ENCODE results near the gene TRUB2. TPM values are rescaled to one million over a fixed set of nuclear protein-coding genes. Genes with fewer than 3 reads are reported as not detected.

Gene TRUB2
- total and polyA plus RNA-seq, 12 donors = 15.0 to 68.2 (median 33.7) TPM

DNA sequence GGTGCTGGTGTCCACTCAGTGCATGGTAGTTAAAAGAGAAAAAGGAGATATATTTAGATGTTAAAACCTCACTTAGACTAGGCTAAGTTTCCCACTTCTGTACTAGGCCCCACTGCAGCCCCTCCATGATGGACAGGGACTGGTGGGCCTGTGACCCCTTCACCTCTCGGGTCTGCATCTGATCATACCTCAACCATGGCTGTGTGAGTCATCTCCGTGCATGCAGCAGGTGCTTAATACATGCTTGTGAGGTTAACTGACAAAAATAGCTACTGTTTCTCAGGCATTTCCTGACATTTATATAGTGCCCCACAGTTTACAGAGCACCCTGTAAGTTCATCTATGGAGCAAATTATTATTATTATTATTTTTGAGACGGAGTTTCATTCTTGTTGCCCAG, 40.5 kb upstream of the TRUB2 start:
- Histone ChIP-seq H3K27ac (no peak overlapping the region), H3K9me3 (replicated peaks in 1 of 3) (no peaks in the 10 kb centered on the region), H3K36me3 (replicated peaks in 1 of 2) (no peaks in the 10 kb centered on the region), H3K4me1 (replicated peaks in 1 of 2) (peaks cover 4 to 22% of the 10 kb centered on the region in 2 donors), H3K4me3 (no peak overlapping the region), H3K27me3 (no peaks in the 10 kb centered on the region)
- intact Hi-C loops (cut with DNase I) = loop anchor here (5.0 kb wide), 2 partner anchors 45 to 50 kb away; no protein-coding TSS in a partner anchor
- 64 to 77% (median 70%) methylated on average over 3 of the region's 3 CpGs for WGBS, 4 donors
- DNase-seq = no peak
- TF ChIP-seq, protein P1, sequence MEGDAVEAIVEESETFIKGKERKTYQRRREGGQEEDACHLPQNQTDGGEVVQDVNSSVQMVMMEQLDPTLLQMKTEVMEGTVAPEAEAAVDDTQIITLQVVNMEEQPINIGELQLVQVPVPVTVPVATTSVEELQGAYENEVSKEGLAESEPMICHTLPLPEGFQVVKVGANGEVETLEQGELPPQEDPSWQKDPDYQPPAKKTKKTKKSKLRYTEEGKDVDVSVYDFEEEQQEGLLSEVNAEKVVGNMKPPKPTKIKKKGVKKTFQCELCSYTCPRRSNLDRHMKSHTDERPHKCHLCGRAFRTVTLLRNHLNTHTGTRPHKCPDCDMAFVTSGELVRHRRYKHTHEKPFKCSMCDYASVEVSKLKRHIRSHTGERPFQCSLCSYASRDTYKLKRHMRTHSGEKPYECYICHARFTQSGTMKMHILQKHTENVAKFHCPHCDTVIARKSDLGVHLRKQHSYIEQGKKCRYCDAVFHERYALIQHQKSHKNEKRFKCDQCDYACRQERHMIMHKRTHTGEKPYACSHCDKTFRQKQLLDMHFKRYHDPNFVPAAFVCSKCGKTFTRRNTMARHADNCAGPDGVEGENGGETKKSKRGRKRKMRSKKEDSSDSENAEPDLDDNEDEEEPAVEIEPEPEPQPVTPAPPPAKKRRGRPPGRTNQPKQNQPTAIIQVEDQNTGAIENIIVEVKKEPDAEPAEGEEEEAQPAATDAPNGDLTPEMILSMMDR (IDR thresholded peaks at IDR 0.05) = no peak
- no peak for TF ChIP-seq POLR2A (IDR thresholded peaks at IDR 0.05)

DNA sequence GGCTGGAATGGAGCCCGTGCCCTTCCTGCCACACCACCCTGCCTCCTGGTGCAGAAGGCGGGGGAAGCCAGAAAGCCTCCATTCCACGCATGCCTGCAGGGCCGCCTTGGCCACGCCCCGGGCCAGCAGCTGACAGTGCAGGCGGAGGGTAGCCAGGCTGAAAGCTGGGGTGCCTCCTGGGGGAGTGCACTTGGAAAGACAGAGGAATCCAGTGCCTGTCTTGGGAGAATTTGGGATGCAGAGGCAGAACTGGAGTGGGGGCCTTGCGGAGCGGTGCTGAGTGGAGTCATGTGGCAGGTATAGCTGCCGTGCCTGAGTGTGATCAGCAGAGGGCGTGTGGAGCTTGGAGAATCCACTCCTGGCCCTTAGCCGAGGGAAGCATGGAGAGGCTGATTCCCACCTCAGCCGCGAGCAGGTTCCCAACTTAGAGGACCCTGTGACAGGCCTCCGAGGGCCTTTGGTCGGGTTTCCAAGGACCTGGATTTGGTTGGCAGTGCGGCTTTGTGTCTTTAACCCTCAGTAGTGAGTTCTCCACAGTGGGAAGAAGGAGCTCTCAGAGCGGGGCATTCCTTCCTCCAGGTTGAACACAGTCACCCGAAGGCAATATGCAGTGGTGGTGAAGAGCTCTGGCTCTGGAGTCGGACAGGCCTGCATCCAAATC, 39.9 kb upstream of the TRUB2 start:
- TF ChIP-seq, protein P1 (IDR thresholded peaks at IDR 0.05) = peak; percentile 70 to 95 (median 92)
- TF ChIP-seq POLR2A (IDR thresholded peaks at IDR 0.05) = no peak
- Histone ChIP-seq H3K36me3 (replicated peaks in 1 of 2) (no peaks in the 10 kb centered on the region), H3K27ac (peak overlapping the region in 2 of 5 donors; percentile 55 to 77), H3K4me1 (replicated peaks in 1 of 2) (peaks cover 4 to 22% of the 10 kb centered on the region in 2 donors), H3K4me3 (peak overlapping the region in 2 of 4 donors; percentile 38 to 55), H3K9me3 (replicated peaks in 1 of 3) (no peaks in the 10 kb centered on the region), H3K27me3 (no peaks in the 10 kb centered on the region)
- intact Hi-C loops (cut with DNase I) = loop anchor here (5.0 kb wide), 2 partner anchors 45 to 50 kb away; no protein-coding TSS in a partner anchor
- peak; percentile 83 to 94 (median 91) for DNase-seq
- WGBS, 4 donors = 8 to 16% (median 8%) methylated on average over 12 to 20 of the region's 20 CpGs

DNA sequence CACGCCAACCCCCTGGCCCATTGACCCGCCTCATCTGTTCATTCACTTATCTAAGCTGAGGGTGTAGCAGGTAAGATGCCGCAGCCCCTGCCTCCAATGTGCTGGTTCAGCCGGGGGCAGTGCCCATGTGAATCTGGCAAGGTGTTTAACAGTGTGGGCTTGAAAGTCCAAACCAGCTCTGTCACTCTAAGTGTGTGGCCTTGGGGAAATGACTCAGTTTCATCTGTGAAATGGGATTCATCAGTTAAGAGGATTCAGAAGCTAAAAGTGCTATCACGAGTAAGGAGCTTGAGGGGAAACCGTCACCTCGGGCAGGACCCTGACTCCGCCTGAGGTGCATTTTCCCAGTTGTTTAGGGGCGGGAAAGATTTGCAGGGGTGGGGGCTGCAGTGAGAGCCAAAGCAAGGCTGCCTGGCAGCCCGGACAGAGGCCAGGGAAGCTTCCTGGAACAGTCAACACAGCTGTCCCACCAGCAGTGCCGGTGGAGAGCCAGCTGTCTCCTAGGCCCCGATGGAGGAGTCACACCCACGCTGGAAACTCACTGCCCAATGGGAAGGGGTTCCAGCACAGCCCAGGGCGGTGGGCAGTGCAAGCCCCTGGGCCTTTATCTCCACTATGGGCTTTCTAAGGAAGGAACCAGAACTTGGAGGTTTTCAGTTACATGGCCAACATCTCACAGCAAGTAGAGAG, 39.2 kb upstream of the TRUB2 start:
- DNase-seq = no peak
- no peaks in the 10 kb centered on the region for H3K9me3 ChIP-seq (replicated peaks in 1 of 3)
- H3K36me3 ChIP-seq (replicated peaks in 1 of 2) = no peaks in the 10 kb centered on the region
- H3K4me3 ChIP-seq = peak overlapping the region in 2 of 4 donors; percentile 38 to 55
- intact Hi-C loops (cut with DNase I) = loop anchor here (5.0 kb wide), 2 partner anchors 46 to 51 kb away; no protein-coding TSS in a partner anchor
- no peaks in the 10 kb centered on the region for H3K27me3 ChIP-seq
- H3K27ac ChIP-seq = peak overlapping the region in 1 of 5 donors; percentile 77
- WGBS, 4 donors = 47 to 64% (median 57%) methylated on average over 10 to 14 of the region's 14 CpGs
- TF ChIP-seq POLR2A (IDR thresholded peaks at IDR 0.05) = no peak
- TF ChIP-seq, protein P1 (IDR thresholded peaks at IDR 0.05) = no peak
- H3K4me1 ChIP-seq (replicated peaks in 1 of 2) = peaks cover 4 to 22% of the 10 kb centered on the region in 2 donors

DNA sequence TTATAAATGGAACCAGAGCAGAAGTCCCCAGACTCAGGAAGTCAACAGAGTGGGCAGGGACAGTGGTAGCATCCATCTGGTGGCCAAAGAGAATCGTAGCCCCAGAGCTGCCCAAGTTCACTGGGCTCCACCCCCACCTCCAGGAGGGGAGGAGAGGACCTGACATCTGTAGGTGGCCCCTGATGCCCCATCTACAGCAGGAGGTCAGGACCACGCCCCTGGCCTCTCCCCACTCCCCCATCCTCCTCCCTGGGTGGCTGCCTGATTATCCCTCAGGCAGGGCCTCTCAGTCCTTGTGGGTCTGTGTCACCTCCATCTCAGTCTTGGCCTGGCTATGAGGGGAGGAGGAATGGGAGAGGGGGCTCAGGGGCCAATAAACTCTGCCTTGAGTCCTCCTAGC, 38.6 kb upstream of the TRUB2 start:
- Histone ChIP-seq H3K4me3 (no peak overlapping the region), H3K9me3 (replicated peaks in 1 of 3) (no peaks in the 10 kb centered on the region), H3K4me1 (replicated peaks in 1 of 2) (peaks cover 4 to 22% of the 10 kb centered on the region in 2 donors), H3K36me3 (replicated peaks in 1 of 2) (peaks cover 0 to 5% of the 10 kb centered on the region in 2 donors), H3K27me3 (no peaks in the 10 kb centered on the region), H3K27ac (peak overlapping the region in 1 of 5 donors; percentile 77)
- DNase-seq = no peak
- no peak for TF ChIP-seq POLR2A (IDR thresholded peaks at IDR 0.05)
- TF ChIP-seq, protein P1 (IDR thresholded peaks at IDR 0.05) = no peak
- 60 to 80% (median 68%) methylated on average over 1 to 2 of the region's 2 CpGs; no CpG with 5 or more reads in 1 of the 4 donors for WGBS, 4 donors
- intact Hi-C loops (cut with DNase I) = loop anchor here (5.0 kb wide), 2 partner anchors 46 to 51 kb away; no protein-coding TSS in a partner anchor

All from adrenal gland (tissue), 12 donors.